ENCODE measurements around the gene MBOAT7. TPM values are rescaled to one million over a fixed set of nuclear protein-coding genes. Genes with fewer than 3 reads are reported as not detected.

MBOAT7 gene
- polyA plus RNA-seq, 1 of the 3 experiments (the other 2 are of a cell fraction), result 80.8 TPM

DNA sequence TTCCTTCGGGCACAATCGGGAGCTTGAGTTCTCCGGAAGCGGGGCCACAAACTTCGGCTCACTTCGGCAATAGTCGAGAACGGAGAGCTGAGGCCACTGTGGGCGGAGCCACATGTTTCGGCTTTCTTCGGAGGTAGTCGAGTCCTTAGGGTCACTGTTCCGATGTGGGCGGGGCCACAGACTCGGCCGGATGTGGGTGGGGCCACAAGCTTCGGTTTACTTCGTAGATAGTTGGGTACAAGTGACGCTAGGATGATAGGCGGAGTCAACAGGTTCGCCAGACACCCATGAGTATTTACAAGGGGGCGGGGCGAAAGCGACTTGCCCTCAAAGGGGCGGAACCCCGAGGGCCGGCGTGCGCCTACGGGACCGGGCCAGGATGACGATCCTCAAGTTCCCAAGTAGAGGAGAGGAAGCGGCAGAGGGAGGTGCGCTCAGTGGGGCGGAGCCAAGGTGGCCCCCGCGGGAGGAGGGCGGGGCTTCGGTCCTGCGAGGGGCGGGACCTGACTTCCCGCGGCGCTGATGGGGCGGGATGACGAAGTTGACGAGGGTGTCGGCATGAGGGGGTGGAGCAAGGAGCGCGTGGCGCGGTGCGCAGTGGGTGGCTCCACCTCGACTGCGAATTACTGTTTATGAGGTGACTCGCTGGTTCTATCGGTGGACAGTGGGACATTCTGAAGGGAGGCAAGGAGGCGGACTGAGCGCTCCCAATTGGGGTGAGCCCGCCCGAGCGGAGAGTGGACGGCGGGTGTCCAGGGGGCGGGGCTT lies 539 bp upstream of the MBOAT7 start (continued):
- TF ChIP-seq FOXM1 (IDR thresholded peaks at IDR 0.05; ENCODE audit: low read depth) (no peak), SIN3A (IDR thresholded peaks at IDR 0.05; ENCODE audit: borderline replicate concordance, low read depth, low read length) (no peak; the same call in 1 of the 2 replicates), TEAD4 (IDR thresholded peaks at IDR 0.05; ENCODE audit: borderline replicate concordance, insufficient read depth) (no peak)

DNA sequence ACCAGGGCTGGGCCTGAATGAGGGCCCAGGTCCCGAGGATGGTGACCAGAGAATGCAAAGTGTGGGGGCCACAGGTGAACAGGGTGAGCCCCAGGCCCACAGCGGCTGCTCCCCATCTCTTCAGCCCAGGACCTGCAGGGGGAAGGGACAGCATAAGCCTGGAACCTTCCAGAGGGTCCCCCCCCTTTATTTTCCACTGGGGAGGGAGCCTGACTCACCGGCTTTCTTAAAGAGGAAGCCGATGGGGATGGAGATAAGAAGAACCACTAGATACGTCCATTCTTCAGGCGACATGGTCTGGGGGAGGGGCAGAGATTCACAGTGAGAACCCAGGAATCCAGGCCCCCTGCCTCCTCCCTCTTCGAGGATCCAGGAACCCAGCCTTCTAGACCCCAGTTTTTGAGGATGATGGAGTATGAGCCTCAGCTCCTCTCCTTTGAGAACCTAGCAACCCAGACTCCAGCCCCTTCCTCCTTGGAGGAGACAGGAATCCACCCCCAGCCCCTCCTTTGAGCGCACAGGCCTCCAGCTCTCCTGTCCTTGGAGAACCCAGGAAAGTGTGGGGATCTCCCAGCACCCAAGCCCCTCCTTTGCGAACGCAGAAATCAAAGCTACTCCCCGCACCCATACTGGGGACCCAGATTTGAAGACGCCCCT lies 1.0 kb downstream of the MBOAT7 start:
- 6% methylated on average over 7 of the region's 12 CpGs for whole genome bisulfite sequencing (ENCODE audit: low lambda C conversion rate)
- H3K9ac ChIP-seq, result peak overlapping the region; percentile 92
- peak overlapping the region; percentile 84 to 100 for H3K4me3 ChIP-seq (ENCODE audit: low read depth in 2 of 2, low read length in 1 of 2)
- peaks cover 7% of the 10 kb centered on the region for H3F3A ChIP-seq (replicated peaks; ENCODE audit: insufficient read depth)
- H3K4me2 ChIP-seq, result peak overlapping the region; percentile 90
- no peaks in the 10 kb centered on the region for H3K9me3 ChIP-seq
- H3K4me1 ChIP-seq (ENCODE audit: control insufficient read depth in 1 of 2, insufficient read depth in 2 of 2, low read depth in 1 of 2, low read length in 1 of 2), result peaks cover 0 to 15% of the 10 kb centered on the region in 2 experiments; a peak in 1 of 4 replicates
- CTCF ChIA-PET, result interaction anchor here (0.9 to 1.7 kb wide), 6 partner anchors 9 to 78 kb away, joined by 4 to 7 read pairs (median 5); no protein-coding TSS in a partner anchor
- DNase-seq, result no peak
- H3K9me2 ChIP-seq, result no peaks in the 10 kb centered on the region
- H3K79me2 ChIP-seq (ENCODE audit: insufficient read depth), result peaks cover 69% of the 10 kb centered on the region
- H3K27ac ChIP-seq (ENCODE audit: low read depth in 2 of 2, low read length in 1 of 2), result peak overlapping the region; percentile 94 to 97
- no peaks in the 10 kb centered on the region for H4K20me1 ChIP-seq (ENCODE audit: insufficient read depth)
- POLR2A ChIA-PET, result interaction anchor here (0.6 to 4.1 kb wide), 3 partner anchors 12 to 19 kb away, joined by 3 to 50 read pairs (median 4); partner anchors contain the start of gene RPS9
- H2AFZ ChIP-seq (ENCODE audit: low read depth), result no peak overlapping the region
- H3K27me3 ChIP-seq (ENCODE audit: insufficient read depth), result no peaks in the 10 kb centered on the region
- peaks cover 17 to 21% of the 10 kb centered on the region in 2 experiments for H3K36me3 ChIP-seq (replicated peaks in 1 of 2; ENCODE audit: control insufficient read depth in 1 of 2, insufficient read depth in 2 of 2, low read length in 1 of 2)
- TF ChIP-seq NRF1 (IDR thresholded peaks at IDR 0.05; ENCODE audit: low read depth, low read length), result no peak
- TF ChIP-seq SMC3 (IDR thresholded peaks at IDR 0.05; ENCODE audit: low read depth, low read length), result no peak
- no peak for TF ChIP-seq RCOR1 (IDR thresholded peaks at IDR 0.05; ENCODE audit: low read length)
- no peak for TF ChIP-seq MXI1 (IDR thresholded peaks at IDR 0.05; ENCODE audit: low read depth, low read length)
- TF ChIP-seq USF2 (IDR thresholded peaks at IDR 0.05; ENCODE audit: borderline replicate concordance, low read depth, low read length), result no peak
- TF ChIP-seq MEF2A (IDR thresholded peaks at IDR 0.05; ENCODE audit: borderline replicate concordance, low read depth), result no peak
- TF ChIP-seq USF1 (IDR thresholded peaks at IDR 0.05; ENCODE audit: borderline replicate concordance, low read depth), result no peak
- no peak for TF ChIP-seq YY1 (IDR thresholded peaks at IDR 0.05; ENCODE audit: low read depth)
- peak; percentile 83 for TF ChIP-seq FOSL2 (IDR thresholded peaks at IDR 0.05; ENCODE audit: borderline replicate concordance, low read depth)
- no peak for TF ChIP-seq SIN3A (IDR thresholded peaks at IDR 0.05; ENCODE audit: borderline replicate concordance, low read depth, low read length)
- no peak for TF ChIP-seq EZH2phosphoT487 (IDR thresholded peaks at IDR 0.05; ENCODE audit: borderline replicate concordance, low read depth)
- TF ChIP-seq, protein P1, sequence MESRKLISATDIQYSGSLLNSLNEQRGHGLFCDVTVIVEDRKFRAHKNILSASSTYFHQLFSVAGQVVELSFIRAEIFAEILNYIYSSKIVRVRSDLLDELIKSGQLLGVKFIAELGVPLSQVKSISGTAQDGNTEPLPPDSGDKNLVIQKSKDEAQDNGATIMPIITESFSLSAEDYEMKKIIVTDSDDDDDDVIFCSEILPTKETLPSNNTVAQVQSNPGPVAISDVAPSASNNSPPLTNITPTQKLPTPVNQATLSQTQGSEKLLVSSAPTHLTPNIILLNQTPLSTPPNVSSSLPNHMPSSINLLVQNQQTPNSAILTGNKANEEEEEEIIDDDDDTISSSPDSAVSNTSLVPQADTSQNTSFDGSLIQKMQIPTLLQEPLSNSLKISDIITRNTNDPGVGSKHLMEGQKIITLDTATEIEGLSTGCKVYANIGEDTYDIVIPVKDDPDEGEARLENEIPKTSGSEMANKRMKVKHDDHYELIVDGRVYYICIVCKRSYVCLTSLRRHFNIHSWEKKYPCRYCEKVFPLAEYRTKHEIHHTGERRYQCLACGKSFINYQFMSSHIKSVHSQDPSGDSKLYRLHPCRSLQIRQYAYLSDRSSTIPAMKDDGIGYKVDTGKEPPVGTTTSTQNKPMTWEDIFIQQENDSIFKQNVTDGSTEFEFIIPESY (IDR thresholded peaks at IDR 0.05; ENCODE audit: borderline replicate concordance, low read depth), result no peak
- no peak for TF ChIP-seq CHD2 (IDR thresholded peaks at IDR 0.05; ENCODE audit: low read length, partially characterized antibody)
- peak; percentile 76; the same call in 1 of the 2 replicates for TF ChIP-seq JUND (IDR thresholded peaks at IDR 0.05)
- TF ChIP-seq ELF1 (IDR thresholded peaks at IDR 0.05), result no peak
- TF ChIP-seq FOXJ3 (CRISPR knock-in tag; IDR thresholded peaks at IDR 0.05), result no peak
- TF ChIP-seq RXRA (IDR thresholded peaks at IDR 0.05; ENCODE audit: borderline replicate concordance, low read depth), result no peak
- TF ChIP-seq TAF1 (IDR thresholded peaks at IDR 0.05; ENCODE audit: borderline replicate concordance, low read depth, low read length), result peak; percentile 60
- peak; percentile 59 for TF ChIP-seq TCF12 (IDR thresholded peaks at IDR 0.05)
- TF ChIP-seq POLR2AphosphoS5 (IDR thresholded peaks at IDR 0.05; ENCODE audit: low read depth, low read length), result no peak
- no peak for TF ChIP-seq GABPA (IDR thresholded peaks at IDR 0.05; ENCODE audit: low read depth)
- no peak for TF ChIP-seq RFX5 (IDR thresholded peaks at IDR 0.05; ENCODE audit: low read length)
- TF ChIP-seq NFIC (IDR thresholded peaks at IDR 0.05; ENCODE audit: borderline replicate concordance), result no peak
- TF ChIP-seq, protein P2, sequence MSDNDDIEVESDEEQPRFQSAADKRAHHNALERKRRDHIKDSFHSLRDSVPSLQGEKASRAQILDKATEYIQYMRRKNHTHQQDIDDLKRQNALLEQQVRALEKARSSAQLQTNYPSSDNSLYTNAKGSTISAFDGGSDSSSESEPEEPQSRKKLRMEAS (IDR thresholded peaks at IDR 0.05; ENCODE audit: low read depth), result peak; percentile 74
- TF ChIP-seq, protein P3, sequence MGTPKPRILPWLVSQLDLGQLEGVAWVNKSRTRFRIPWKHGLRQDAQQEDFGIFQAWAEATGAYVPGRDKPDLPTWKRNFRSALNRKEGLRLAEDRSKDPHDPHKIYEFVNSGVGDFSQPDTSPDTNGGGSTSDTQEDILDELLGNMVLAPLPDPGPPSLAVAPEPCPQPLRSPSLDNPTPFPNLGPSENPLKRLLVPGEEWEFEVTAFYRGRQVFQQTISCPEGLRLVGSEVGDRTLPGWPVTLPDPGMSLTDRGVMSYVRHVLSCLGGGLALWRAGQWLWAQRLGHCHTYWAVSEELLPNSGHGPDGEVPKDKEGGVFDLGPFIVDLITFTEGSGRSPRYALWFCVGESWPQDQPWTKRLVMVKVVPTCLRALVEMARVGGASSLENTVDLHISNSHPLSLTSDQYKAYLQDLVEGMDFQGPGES (IDR thresholded peaks at IDR 0.05; ENCODE audit: low read depth, low read length), result no peak
- TF ChIP-seq TEAD4 (IDR thresholded peaks at IDR 0.05; ENCODE audit: borderline replicate concordance, insufficient read depth), result no peak

All from SK-N-SH (cell line).